Panc1 (cell line): ENCODE results near the gene TANC1. TPM values are rescaled to one million over a fixed set of nuclear protein-coding genes. Genes with fewer than 3 reads are reported as not detected.

Experiments used
- ATAC-seq: fragments of 200-7000 bp; cut with Tn5 transposase; 2 replicates; pipeline ENCODE4 v1.9.1; 2020; ENCODE audit warnings: mild to moderate bottlenecking, moderate library complexity
- BruUV-seq: library from RNA; stranded (reverse); fragments of 400-500 nt; replicated peaks from 2 replicates; lab custom pipeline; 2021; lab: Mats Ljungman, UMichigan
- CTCF ChIA-PET: fragments of 300-600 bp; sonication (Branson Sonifier 250); formaldehyde crosslinking; loops from one replicate; lab custom pipeline; 2022; ENCODE audit warnings: antibody characterized with exemption; lab: Charles Lee
- POLR2A ChIA-PET: fragments of 300-600 bp; sonication (Branson Sonifier 250); formaldehyde crosslinking; loops from one replicate; lab custom pipeline; 2022; ENCODE audit warnings: antibody characterized with exemption; lab: Charles Lee
- DNase-seq: peaks from one replicate; pipeline ENCODE4 v3.0.0-alpha.2; 2010; ENCODE audit warnings: low read depth, low spot score
- H3K27ac ChIP-seq: 2 replicates; pipeline ENCODE4 v1.5.1; 2011; ENCODE audit warnings: mild to moderate bottlenecking, low read length, inconsistent platforms
- H3K27me3 ChIP-seq: fragments of 200-500 bp; sonication (Bioruptor generic); 2 replicates; pipeline ENCODE4 v1.6.0; 2014; ENCODE audit warnings: low read length, inconsistent platforms; ENCODE audit not compliant: control insufficient read depth, insufficient read depth
- H3K36me3 ChIP-seq: fragments of 200-500 bp; sonication (Bioruptor generic); 2 replicates; pipeline ENCODE4 v1.5.1; 2014; ENCODE audit warnings: inconsistent platforms, mild to moderate bottlenecking, low read length, moderate library complexity; ENCODE audit not compliant: control insufficient read depth, insufficient read depth
- H3K4me1 ChIP-seq: 2 replicates; pipeline ENCODE4 v1.5.1; 2011; ENCODE audit warnings: inconsistent platforms, mild to moderate bottlenecking, low read length, moderate library complexity; ENCODE audit not compliant: control insufficient read depth, insufficient read depth
- H3K4me3 ChIP-seq, 2 experiments: 2 replicates each; pipeline ENCODE4 v1.5.1; 2011 to 2012; ENCODE audit warnings: low read depth in 2 of 2, low read length in 2 of 2, mild to moderate bottlenecking in 2 of 2, inconsistent platforms in 1 of 2, moderate library complexity in 1 of 2
- H3K9me3 ChIP-seq: fragments of 200-500 bp; sonication (Bioruptor generic); 2 replicates; pipeline ENCODE4 v1.5.1; 2014; ENCODE audit warnings: low read depth, mild to moderate bottlenecking, inconsistent platforms, low read length, moderate library complexity; ENCODE audit not compliant: control insufficient read depth, insufficient read depth
- POLR2AphosphoS5 ChIP-seq: IDR thresholded peaks from 2 replicates; pipeline ENCODE4 v1.6.1; 2012; ENCODE audit warnings: mild to moderate bottlenecking, low read depth, low read length, moderate library complexity
- SIN3A ChIP-seq: IDR thresholded peaks from 2 replicates; pipeline ENCODE4 v1.6.1; 2012; ENCODE audit warnings: low read depth, mild to moderate bottlenecking, low read length, moderate library complexity, borderline replicate concordance; ENCODE audit not compliant: insufficient read depth
- TCF7L2 ChIP-seq: IDR thresholded peaks from 2 replicates; pipeline ENCODE4 v1.6.1; 2011; ENCODE audit warnings: mild to moderate bottlenecking, low read depth, low read length, inconsistent platforms
- in situ Hi-C: cut with HindIII; loops from 2 replicates; pipeline ENCODE4 v1.10.0; 2016; ENCODE audit warnings: low sequenced_read_pairs, low pct_unique_long_range_greater_than_20kb
- intact Hi-C: fragments of 100-400 bp; cut with micrococcal nuclease; formaldehyde crosslinking; loops from one replicate; pipeline ENCODE4 v1.10.0; 2022; ENCODE audit not compliant: unreplicated experiment
- total RNA-seq: library from RNA; stranded (reverse); gene quantifications from one replicate; pipeline ENCODE4 v1.2.1, GENCODE V29; 2021; ENCODE audit not compliant: unreplicated experiment
- TF ChIP-seq, protein P1 (sequence below): fragments of 450-650 bp; IDR thresholded peaks from 2 replicates; pipeline ENCODE4 v1.5.1; 2017; ENCODE audit warnings: mild to moderate bottlenecking
- TF ChIP-seq, protein P2 (sequence below), 2 experiments: IDR thresholded peaks; 2 replicates each; pipeline ENCODE4 v1.6.1; 2011 to 2012; ENCODE audit warnings: low read depth in 2 of 2, control low read depth in 1 of 2, low read length in 1 of 2, mild to moderate bottlenecking in 1 of 2, moderate library complexity in 1 of 2; ENCODE audit not compliant: insufficient read depth in 1 of 2

Gene TANC1
- total RNA-seq, 1 experiment from 2014 or later, result 44.3 TPM

DNA sequence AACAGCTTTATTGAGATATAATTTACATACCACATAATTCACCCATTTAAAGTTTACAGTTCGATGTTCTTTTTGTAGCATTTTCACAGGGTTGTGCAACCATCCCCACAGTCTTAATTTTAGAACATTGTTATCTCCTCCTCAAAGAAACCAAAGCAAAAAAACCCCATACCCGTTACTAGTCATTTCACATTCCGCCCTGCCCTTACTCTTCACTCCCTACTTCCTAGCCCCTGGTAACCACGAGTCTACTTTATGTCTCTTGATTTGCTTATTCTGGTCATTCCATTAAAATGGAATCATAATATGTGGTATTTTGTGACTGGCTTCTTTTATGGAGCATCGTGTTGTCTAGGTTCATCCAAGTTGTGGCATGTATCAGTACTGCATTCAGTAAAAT lies 137.7 kb downstream of the TANC1 start:
- Histone ChIP-seq H3K36me3 (no peaks in the 10 kb centered on the region), H3K4me1 (no peaks in the 10 kb centered on the region; the same call in 1 of the 2 replicates), H3K27ac (no peak overlapping the region), H3K27me3 (no peaks in the 10 kb centered on the region), H3K4me3 (no peak overlapping the region), H3K9me3 (no peaks in the 10 kb centered on the region)
- no peak for ATAC-seq
- no TSS peak for BruUV-seq
- no peak for TF ChIP-seq POLR2AphosphoS5
- TF ChIP-seq, protein P1, sequence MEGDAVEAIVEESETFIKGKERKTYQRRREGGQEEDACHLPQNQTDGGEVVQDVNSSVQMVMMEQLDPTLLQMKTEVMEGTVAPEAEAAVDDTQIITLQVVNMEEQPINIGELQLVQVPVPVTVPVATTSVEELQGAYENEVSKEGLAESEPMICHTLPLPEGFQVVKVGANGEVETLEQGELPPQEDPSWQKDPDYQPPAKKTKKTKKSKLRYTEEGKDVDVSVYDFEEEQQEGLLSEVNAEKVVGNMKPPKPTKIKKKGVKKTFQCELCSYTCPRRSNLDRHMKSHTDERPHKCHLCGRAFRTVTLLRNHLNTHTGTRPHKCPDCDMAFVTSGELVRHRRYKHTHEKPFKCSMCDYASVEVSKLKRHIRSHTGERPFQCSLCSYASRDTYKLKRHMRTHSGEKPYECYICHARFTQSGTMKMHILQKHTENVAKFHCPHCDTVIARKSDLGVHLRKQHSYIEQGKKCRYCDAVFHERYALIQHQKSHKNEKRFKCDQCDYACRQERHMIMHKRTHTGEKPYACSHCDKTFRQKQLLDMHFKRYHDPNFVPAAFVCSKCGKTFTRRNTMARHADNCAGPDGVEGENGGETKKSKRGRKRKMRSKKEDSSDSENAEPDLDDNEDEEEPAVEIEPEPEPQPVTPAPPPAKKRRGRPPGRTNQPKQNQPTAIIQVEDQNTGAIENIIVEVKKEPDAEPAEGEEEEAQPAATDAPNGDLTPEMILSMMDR, result no peak
- TF ChIP-seq, protein P2, sequence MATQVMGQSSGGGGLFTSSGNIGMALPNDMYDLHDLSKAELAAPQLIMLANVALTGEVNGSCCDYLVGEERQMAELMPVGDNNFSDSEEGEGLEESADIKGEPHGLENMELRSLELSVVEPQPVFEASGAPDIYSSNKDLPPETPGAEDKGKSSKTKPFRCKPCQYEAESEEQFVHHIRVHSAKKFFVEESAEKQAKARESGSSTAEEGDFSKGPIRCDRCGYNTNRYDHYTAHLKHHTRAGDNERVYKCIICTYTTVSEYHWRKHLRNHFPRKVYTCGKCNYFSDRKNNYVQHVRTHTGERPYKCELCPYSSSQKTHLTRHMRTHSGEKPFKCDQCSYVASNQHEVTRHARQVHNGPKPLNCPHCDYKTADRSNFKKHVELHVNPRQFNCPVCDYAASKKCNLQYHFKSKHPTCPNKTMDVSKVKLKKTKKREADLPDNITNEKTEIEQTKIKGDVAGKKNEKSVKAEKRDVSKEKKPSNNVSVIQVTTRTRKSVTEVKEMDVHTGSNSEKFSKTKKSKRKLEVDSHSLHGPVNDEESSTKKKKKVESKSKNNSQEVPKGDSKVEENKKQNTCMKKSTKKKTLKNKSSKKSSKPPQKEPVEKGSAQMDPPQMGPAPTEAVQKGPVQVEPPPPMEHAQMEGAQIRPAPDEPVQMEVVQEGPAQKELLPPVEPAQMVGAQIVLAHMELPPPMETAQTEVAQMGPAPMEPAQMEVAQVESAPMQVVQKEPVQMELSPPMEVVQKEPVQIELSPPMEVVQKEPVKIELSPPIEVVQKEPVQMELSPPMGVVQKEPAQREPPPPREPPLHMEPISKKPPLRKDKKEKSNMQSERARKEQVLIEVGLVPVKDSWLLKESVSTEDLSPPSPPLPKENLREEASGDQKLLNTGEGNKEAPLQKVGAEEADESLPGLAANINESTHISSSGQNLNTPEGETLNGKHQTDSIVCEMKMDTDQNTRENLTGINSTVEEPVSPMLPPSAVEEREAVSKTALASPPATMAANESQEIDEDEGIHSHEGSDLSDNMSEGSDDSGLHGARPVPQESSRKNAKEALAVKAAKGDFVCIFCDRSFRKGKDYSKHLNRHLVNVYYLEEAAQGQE (IDR thresholded peaks at IDR 0.05; ENCODE audit: insufficient read depth in 1 of 2, low read depth in 2 of 2, low read length in 1 of 2), result no peak
- TF ChIP-seq SIN3A, result no peak
- TF ChIP-seq TCF7L2, result no peak
- no peak for DNase-seq
- in situ Hi-C loops, result no loop called here
- intact Hi-C loops, result no loop called here
- CTCF ChIA-PET, result no interaction called here
- POLR2A ChIA-PET, result interaction anchor here (0.6 kb wide), 1 partner anchor 1958 kb away, joined by 3 read pairs; no protein-coding TSS in a partner anchor

DNA sequence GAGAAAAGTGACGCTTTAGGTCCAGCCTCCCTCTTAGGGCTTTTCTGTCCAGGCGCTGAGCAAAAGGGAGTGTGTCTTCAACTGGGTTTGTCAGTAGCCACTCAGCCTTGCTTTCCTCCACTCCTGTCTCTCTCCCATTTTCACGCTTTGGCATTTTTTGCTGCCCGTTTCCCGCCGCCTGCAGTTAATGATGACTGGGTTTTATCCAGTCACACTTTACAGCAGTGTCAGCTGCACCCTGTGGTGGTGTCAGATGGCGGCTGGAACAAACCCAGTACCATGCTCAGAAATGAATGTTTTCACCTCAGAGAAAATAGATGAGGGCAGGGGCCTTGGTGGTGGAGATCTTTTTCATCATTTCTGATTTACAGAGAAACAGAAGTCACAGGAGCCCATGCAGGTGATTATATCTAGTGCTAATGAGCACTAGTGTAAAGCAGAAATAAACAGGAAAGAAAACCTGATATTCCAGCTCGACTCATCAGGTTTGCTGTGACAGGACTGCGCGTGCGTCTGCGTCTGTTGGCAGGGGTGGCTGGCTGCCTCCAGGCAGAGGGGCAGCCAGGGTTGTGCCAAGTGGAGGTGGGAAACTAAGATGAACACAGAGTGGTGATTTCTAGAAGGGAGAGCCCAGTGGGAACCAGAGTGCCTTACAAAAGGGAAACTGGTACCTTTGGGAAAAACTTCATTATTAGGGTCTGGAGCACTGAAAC lies 139.9 kb downstream of the TANC1 start:
- Histone ChIP-seq H3K4me3 (no peak overlapping the region), H3K27me3 (no peaks in the 10 kb centered on the region), H3K4me1 (no peaks in the 10 kb centered on the region; the same call in 1 of the 2 replicates), H3K9me3 (no peaks in the 10 kb centered on the region), H3K27ac (peak overlapping the region; percentile 14; the same call in 1 of the 2 replicates), H3K36me3 (no peaks in the 10 kb centered on the region)
- BruUV-seq, result no TSS peak
- ChIA-PET CTCF (no interaction called here), POLR2A (no interaction called here)
- in situ Hi-C loops, result no loop called here
- intact Hi-C loops, result no loop called here
- ATAC-seq (no peak), DNase-seq (no peak)
- TF ChIP-seq SIN3A (no peak), POLR2AphosphoS5 (no peak), TCF7L2 (no peak)
- TF ChIP-seq, protein P2 (IDR thresholded peaks at IDR 0.05; ENCODE audit: insufficient read depth in 1 of 2, low read depth in 2 of 2, low read length in 1 of 2), result no peak
- TF ChIP-seq, protein P1, result no peak
